ENCODE results near the gene RTRAF. TPM values are rescaled to one million over a fixed set of nuclear protein-coding genes. Genes with fewer than 3 reads are reported as not detected.

RTRAF gene
- total RNA-seq: 152 TPM

GRCh38 chr14:51989293-51990234, at the start of gene RTRAF:
RTRAF (plus strand) TSS chr14:51989546; CDS start chr14:51989640, 94 bp downstream.
- peak; percentile 94 for DNase-seq (ENCODE audit: low spot score)

DNA sequence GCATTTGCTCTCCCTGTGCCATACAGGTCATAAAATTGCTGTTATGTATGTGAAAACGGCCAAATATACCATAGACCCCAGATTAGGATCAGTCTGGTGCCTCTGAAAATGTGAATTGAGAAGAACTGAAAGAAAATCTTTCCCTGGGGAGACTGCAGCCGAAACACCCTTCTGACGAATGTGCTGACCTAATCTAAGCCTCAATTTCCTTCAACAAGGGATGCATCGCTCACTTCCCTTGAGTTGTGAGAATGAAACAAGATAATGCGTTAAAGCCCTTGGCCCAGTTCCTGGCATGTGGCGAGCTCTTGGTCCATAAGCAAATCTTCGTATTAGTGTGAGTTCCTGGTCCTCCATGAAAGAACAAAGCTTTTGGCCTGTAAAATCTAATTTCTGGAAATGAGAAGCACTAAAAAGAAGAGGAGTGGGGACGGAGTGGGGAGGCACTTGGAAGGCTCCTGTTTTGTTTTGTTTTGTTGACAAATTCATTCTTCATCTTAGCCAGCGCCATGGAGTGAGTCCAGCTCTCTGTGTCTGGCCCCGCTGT, 49.5 kb upstream of the RTRAF start:
- no peak for DNase-seq (ENCODE audit: low spot score)

DNA sequence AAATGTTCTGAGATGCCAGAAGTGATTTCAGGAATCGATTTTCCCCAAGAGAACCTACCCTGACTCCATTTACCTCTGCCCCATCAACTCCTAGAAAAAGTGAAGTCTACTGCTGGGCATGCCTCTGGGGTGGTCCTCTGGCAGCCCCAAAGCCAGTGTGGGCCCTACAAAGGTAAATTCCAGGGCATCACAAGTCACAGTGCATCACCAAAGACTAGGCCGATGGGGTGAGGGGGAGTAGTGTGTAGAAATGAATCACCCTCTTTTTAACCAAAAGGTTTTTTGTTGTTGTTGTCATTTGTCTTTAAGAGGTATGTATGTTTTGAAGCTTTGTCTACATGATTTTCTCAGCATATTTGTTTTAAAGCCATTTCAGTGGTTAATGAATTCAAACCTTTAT, 46.4 kb upstream of the RTRAF start:
- DNase-seq (ENCODE audit: low spot score): no peak

DNA sequence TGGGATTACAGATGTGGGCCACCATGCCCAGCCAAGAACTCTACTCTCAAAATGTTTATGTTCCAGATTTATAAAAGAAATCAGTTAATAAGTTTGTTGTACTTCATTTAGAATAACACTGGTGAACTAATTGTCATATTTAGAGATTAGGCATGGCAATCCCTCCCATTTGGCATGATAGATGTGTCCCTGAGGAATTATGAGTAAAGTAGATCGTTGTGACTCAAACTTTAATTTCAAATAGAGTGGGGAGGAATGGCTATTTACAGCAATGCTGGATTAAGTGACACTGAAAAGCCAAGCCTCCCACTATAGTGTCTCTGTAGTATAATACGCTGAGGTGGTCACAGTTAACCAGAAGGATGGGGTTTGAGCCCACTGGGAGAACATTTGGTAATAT, 39.3 kb upstream of the RTRAF start:
- no peak for DNase-seq (ENCODE audit: low spot score)

DNA sequence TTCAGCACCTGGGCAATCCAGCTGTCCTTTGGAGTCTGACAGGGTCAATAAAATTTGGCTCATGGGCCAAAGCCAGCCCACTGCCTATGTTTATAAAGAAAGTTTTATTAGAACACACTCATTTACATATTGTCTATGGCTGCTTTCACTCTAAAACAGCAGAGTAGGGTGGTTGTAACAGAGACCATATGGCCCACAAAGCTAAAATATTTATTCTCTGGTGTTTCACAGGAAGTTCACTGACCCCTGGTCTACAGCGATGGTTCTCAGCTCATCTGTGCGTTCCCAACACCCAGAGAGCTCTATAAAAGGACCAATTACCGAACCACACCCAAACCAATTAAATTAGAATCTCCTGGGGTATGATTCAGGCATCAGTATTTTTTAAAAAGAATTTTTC, 37.7 kb upstream of the RTRAF start:
- no peak for DNase-seq (ENCODE audit: low spot score)

DNA sequence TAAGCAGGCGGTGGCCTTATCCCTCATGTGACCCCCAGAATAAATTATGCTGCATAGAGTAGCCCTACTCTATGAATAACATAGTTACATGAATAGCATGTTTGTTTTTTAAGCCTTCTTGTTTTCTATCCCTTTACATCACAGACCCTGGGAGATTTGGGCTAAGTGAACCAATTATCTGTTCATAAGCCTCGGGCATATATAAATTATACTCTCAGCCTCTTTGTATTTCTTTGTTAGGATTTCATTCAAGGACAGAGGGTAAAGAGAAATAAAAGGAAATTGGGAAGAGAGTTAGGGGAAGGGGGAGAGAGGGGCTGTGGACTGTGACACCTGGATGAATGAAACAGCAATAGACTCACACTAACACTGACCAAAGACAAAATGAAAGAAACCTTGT, 35.3 kb upstream of the RTRAF start:
- no peak for DNase-seq (ENCODE audit: low spot score)

- no peak for DNase-seq (ENCODE audit: low spot score)
These were observed 34.7 kb upstream of the RTRAF start for GRCh38 chr14:51954657-51955056.

DNA sequence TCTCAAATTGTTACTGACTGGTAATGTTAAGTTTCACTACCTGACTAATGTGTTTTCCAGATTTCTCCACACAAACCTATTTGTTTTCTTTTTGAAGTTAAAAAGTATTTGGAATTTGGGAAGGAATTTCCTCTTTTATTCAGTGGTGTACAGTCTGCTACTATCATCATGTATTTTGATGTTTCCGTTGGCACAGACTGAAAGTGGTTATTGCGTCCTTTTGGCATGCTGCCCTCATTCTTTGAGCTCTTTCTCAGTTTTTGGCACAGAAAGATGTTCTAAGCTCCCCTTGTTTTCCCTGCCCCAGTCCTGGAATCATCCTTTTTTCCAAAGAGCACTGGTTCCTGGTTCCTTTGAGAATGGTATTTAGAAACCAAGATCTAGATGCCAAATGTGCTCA, 31.4 kb upstream of the RTRAF start:
- no peak for DNase-seq (ENCODE audit: low spot score)

GRCh38 chr14:51959928-51960327, 29.4 kb upstream of the RTRAF start:
- no peak for DNase-seq (ENCODE audit: low spot score)

GRCh38 chr14:51960866-51961265, 28.5 kb upstream of the RTRAF start:
- DNase-seq (ENCODE audit: low spot score): no peak

GRCh38 chr14:51962711-51963110, 26.6 kb upstream of the RTRAF start:
- no peak for DNase-seq (ENCODE audit: low spot score)

DNA sequence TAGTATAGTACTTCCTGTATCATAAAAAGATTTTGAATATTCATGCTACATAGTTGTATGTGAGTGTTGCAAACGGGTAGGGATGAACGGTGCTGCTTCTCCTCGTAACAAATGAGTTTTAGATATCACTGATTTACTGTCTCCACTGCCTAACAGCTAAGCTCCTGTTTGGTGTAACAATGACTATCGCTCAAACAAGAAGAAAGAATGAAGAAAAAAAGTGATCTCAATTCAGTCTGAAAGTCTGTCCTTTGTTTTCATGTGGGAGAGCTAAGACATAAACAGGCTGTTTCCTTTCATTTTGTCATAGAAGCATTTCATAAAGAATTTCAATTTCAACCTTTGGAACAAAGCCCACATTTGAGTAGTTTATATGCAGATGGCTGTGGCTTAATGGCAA, 26.1 kb upstream of the RTRAF start:
- DNase-seq (ENCODE audit: low spot score): no peak

- no peak for DNase-seq (ENCODE audit: low spot score)
These were observed 21.8 kb upstream of the RTRAF start for GRCh38 chr14:51967521-51967920.

DNA sequence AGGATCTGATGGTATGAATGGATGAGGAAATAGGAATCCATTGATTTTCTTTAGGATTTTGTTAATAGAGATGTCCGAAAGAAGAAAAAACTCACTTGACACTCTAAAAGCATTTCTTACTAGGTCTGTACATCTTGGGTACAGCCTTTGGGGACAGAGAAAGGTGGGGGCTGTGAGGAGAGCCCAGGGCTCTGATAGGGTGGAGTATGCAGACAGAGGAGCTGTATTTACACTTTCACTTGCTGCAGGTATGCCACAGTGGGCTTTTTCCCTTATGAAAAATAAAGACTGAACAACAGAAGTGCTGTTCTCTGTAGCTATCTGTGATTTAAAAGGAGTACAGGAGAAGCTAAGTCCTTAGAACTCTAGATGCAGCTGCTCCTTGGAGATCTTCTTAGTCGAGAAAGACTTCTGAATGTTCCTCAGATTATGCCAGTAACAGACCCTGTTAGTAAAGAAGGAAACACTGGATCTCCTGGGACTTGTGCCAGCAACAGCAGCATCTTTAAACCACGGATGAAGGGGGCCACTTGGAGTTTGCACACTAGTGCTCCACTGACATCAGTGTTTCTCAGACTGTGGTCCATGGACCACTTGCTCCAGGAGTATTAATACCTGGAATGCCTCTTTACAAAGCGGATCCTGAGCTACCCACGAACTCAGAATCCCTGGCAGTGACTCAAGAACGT, 19.4 kb upstream of the RTRAF start:
- no peak for DNase-seq (ENCODE audit: low spot score)

DNA sequence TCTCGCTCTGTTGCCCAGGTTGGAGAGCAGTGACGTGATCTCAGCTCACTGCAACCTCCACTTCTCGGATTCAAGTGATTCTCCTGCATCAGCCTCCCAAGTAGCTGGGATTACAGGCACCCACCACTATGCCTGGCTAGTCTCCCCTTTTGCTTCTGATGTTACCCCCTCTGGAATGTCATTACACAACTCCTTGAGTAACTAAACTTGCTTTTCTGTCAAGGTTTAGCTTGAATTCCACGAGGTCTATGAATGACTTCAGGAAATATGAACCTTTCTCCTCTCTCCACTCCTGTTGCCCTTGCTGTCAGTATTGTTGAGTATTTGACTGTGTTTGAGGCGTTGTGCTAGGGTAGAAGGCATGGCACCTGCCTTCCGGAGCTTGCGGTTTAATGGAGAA, 16.8 kb upstream of the RTRAF start:
- no peak for DNase-seq (ENCODE audit: low spot score)

- DNase-seq (ENCODE audit: low spot score): no peak
These were observed 12.3 kb upstream of the RTRAF start for GRCh38 chr14:51977075-51977474.

DNA sequence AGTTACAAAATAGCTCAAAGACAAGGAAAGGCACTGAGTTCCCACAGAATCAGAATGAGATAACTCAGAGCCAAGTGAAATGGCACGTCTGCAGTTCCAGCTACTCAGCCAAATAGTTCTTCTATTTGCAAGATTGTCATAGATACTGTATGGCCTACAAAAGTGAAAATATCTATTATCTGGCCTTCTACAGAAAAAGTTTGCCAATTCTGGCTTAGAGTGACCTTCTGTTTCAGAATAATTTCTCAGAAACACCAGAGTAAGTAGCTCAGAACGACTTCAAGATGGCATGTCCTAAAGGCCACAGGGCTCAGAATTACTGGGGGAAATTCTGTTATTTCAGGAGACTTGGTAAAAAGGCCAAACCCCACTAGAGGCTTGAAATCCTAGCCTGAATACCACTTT, 10.7 kb upstream of the RTRAF start:
- no peak for DNase-seq (ENCODE audit: low spot score)

- peak; percentile 87 for DNase-seq (ENCODE audit: low spot score)
These were observed 10.1 kb upstream of the RTRAF start for GRCh38 chr14:51979088-51979709.

DNA sequence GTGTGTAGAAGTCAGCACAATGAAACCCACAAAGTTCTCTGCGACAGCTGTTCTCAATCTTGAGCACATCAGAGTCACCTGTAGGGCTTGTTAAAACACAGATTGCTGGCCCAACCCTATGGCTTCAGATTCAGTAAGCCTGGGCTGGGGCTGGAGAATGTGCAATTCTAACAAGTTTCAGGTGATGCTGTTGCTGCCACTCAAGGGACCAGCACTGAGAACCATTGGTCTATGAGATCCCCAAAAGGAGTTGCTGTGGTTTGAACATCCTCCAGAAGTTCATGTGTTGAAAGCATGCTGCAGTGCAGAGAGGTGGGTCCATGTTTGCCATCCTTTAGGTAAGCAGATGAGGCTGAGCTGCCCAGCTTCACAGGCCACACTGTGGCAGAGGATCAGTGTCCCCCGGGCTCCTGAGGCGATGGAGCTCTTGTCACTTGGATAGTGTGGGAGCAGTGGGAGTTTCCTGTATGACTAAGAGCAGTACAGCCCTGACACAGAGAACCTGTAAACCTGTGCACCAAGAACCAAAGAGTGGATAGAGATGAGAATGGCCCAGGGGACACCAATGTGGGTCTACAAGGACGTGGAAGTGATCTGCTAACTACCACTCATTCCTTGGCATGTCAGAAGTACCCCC, 8.0 kb upstream of the RTRAF start:
- DNase-seq (ENCODE audit: low spot score): no peak

GRCh38 chr14:51988221-51988620, 1.1 kb upstream of the RTRAF start:
- DNase-seq (ENCODE audit: low spot score): no peak

DNA sequence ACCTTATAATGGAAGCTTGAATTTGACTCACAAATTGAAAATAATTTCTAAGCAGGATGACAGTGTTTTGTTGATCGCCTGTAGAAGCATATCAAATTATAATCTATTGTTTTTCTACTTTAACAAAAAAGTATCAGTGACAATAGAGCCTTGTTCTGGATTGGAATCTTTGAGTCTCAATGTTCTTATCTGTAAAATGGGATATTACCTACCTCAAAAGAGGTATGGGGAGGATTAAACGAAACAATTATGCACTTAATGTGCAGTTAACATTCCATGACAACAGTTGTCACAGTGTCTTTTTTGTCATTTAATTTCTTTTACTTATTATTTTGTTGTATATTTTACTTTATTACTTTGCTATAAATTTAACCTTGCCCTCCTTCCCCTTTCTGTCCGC, 1.1 kb downstream of the RTRAF start:
- DNase-seq (ENCODE audit: low spot score): no peak
